NCI-H446 treated with DMSO at 0.1 percent for 48 hours (cell line): ENCODE data around the gene EIF3CL.
"Not testable (repeated sequence)": the region's sequence is repeated elsewhere in the genome, so short reads cannot be mapped to it uniquely, and the experiment has no call there.

Source experiments
- DNase-seq: peaks from one replicate; lab custom pipeline; 2025; lab: John Stamatoyannopoulos, UW

The EIF3CL gene, protein sequence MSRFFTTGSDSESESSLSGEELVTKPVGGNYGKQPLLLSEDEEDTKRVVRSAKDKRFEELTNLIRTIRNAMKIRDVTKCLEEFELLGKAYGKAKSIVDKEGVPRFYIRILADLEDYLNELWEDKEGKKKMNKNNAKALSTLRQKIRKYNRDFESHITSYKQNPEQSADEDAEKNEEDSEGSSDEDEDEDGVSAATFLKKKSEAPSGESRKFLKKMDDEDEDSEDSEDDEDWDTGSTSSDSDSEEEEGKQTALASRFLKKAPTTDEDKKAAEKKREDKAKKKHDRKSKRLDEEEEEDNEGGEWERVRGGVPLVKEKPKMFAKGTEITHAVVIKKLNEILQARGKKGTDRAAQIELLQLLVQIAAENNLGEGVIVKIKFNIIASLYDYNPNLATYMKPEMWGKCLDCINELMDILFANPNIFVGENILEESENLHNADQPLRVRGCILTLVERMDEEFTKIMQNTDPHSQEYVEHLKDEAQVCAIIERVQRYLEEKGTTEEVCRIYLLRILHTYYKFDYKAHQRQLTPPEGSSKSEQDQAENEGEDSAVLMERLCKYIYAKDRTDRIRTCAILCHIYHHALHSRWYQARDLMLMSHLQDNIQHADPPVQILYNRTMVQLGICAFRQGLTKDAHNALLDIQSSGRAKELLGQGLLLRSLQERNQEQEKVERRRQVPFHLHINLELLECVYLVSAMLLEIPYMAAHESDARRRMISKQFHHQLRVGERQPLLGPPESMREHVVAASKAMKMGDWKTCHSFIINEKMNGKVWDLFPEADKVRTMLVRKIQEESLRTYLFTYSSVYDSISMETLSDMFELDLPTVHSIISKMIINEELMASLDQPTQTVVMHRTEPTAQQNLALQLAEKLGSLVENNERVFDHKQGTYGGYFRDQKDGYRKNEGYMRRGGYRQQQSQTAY

DNA sequence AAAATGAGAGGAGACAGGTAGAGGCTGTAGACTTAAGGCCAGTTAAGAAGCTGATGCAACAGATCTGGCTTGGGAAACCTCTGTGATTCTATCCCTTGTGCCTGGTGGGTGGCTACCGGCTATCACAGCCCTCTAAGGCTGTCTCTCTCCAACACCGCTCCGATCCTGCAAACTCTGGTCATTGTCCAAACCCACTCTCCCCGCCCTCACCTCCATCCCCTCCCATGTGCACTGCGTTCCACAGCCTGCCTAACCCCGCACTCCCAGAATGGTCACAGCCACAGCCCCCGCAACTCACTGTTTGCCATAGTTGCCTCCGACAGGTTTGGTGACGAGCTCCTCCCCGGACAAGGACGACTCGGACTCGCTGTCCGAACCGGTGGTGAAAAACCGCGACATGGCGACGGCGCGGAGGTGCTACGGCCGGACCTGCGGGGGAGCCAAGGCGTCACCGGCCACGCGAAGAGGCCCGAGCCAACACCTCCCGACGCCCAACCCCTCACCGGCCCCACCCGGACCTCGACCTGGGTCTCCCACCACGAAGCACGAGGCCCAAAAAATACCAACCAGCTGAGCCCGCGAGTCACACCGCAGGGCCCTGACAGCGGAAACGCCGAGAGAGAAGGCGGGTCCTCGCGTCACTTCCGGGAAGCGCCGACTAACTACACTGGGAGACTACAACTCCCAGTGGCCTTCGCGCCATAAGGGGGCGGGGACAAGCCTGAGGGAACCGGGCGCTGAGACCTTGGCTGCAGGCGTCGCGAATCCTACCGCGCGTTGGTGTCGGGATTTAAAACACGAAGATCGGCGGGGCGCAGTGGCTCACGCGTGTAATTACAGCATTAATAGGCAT, at the start of gene EIF3CL:
EIF3CL (minus strand) TSS at position 622 of the 853 bp plus-strand sequence; CDS start at position 399, 223 bp downstream.
- DNase-seq, result not testable (repeated sequence)

DNA sequence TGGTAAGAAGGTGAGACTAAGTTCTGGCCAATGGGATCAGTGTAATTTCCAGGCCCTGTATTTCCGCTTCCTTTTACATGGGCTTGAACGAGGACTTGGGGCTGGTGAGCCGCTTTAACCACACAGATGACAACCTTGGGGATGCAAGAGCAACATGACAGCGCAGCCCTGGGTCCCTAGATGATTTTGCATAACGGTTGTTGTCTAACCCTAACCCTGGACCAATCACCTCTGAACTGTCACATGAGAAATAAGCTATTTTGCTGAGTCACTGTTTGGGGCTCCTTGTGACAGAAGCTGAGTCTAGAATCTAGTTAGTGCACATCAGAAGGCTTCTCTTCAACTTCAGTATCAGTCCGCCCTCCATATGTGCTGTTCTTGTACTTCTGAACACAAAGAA, 43.4 kb upstream of the EIF3CL start:
- DNase-seq, result not testable (repeated sequence)

DNA sequence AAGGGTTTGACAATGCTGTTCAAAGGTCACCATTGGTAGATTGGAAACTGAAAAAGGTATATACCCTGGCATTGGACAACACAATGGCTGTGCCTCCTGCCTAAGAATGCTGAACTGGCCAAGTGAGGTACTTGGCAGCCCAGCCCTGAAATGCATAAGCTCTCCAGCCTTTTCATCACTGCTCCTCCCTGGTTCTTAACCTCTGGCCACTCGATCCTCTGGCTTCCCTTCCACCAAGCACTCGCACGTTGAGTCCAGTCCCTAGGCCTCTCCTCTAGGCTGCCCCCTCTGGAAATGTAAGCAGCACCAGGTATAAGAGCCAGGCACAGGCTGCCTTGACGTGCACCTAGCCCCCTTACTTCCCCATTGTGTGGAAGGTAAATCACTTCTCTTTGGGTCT, 42.7 kb upstream of the EIF3CL start:
- DNase-seq, result not testable (repeated sequence)

DNA sequence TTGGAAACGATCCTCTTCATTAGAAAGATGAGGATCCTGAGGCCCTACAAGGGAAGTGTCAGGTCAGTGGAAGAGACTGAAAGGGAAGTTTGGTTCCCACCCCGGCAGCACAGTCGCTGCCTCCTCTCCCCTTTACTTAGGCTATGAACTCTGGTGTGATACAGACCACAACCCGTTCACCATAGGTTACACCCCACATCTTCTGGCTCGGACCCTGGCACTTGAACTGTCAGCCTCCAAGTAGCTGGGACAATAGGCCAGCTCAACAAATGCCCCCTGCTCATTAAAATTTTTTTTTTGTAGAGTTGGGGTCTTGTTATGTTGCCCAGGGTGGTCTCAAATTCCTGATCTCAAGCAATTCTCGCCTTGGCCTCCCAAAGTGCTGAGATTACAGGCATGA, 40.3 kb upstream of the EIF3CL start:
- DNase-seq, result not testable (repeated sequence)

DNA sequence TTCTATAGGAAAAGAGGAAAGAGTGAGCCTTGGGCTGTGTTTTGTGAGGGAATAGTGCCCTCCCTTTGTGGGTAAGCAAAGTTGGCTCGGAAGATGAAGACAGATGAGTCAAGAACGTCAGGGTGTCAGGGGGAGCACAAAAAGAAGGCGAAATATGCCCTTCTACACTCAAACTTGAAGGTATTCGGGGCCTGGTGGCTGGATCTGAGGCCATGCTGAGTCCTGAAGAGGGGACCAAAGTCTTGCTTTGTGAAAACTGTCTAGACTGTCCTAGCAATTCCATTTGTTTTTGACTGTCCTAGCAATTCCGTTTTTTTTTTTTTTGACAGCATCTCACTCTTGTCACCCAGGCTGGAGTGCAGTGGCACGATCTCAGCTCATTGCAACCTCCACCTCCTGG, 35.3 kb upstream of the EIF3CL start:
- not testable (repeated sequence) for DNase-seq

DNA sequence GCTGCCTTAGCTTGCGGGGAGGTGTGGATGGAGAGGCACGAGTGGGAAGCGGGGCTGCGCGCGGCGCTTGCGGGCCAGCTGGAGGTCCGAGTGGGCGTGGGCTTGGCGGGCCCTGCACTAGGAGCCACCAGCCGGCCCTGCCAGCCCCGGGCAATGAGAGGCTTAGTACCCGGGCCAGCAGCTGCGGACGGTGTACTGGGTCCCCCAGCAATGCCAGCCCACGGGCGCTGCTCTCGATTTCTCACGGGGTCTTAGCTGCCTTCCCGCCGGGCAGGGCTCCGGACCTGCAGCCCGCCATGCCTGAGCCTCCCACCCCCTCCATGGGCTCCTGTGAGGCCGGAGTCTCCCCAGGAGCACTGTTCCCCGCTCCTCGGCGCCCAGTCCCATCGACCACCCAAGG, 31.7 kb upstream of the EIF3CL start:
- not testable (repeated sequence) for DNase-seq

DNA sequence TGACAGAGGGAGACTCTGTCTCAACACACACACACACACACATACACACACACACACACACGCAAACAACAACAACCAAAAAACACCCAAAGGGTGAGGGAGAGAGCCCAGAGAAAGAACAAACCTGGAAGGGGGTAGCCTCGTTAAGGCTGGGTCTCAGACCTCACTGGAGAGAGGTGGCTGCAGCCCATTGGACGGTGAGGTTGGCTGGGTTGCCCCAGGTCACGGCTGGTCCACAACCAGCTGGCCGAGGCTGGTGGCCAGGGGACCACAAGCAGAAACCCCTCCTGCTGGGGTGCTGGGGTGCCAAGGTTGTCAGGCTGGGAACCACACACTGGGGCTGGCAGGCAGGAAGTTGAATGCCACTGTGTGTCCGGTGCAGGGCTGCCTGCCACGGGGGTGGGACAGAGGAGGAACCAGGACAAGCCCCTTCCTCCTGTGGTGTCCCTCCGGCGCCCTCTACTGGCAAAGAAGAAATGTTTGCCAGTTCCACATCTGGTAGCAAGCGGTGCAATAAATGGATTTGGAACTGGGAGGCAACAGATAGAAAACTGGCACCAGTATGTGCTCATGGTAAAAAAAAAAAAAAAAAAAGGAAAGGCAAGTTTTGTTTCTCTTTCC, 22.5 kb upstream of the EIF3CL start:
- DNase-seq, result not testable (repeated sequence)

DNA sequence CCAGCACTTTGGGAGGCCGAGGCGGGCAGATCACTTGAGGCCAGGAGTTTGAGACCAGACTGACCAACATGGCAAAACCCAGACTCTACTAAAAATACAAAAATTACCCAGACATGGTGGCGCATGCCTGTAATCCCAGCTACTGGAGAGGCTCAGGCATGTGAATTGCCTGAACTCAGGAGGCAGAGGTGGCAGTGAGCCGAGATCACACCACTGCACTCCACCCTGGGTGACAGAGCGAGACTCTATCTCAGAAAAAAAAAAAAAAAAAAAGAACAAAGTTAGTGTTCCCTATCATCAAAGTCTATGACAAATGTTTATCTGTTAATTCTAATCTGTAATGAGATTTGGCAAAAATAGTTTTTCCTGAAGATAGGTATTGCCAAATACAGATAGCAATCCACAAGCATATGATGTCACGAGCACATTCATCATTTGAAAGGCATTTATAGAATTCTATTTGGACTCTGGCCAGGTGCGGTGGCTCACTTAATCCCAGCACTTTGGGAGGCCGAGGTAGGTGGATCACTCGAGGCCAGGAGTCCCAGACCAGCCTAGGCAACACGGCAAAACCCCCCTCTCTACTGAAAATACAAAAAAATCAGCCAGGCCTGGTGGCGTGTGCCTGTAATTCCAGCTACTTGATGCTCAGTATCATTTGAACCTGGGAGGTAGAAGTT, 17.6 kb upstream of the EIF3CL start:
- DNase-seq, result not testable (repeated sequence)

DNA sequence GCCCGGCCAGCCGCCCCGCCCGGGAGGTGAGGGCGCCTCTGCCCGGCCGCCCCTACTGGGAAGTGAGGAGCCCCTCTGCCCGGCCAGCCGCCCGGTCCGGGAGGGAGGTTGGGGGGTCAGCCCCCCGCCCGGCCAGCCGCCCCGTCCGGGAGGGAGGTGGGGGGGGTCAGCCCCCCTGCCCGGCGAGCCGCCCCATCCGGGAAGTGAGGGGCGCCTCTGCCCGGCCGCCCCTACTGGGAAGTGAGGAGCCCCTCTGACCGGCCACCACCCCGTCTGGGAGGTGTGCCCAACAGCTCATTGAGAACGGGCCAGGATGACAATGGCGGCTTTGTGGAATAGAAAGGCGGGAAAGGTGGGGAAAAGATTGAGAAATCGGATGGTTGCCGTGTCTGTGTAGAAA, 13.4 kb upstream of the EIF3CL start:
- not testable (repeated sequence) for DNase-seq

DNA sequence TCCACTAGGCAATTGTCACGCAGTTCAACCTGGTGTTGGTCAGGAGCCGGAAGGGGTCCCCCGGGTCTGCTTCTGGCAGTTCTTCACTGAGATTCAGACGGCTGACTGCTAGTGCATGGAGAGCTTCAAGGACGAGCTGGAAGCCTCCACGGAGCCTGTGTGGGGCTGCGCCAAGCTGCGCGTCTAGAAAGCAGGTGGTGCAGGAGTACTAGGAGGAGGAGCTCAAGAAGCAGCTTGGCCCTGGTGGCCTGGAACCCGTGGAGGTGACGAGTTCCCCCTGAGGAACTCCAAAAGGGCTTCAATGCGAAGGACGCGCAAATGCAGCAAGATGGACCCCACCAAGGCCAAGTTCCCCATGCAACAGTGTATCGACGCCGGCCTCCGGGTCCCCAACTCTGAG, 10.9 kb upstream of the EIF3CL start:
- DNase-seq, result not testable (repeated sequence)

DNA sequence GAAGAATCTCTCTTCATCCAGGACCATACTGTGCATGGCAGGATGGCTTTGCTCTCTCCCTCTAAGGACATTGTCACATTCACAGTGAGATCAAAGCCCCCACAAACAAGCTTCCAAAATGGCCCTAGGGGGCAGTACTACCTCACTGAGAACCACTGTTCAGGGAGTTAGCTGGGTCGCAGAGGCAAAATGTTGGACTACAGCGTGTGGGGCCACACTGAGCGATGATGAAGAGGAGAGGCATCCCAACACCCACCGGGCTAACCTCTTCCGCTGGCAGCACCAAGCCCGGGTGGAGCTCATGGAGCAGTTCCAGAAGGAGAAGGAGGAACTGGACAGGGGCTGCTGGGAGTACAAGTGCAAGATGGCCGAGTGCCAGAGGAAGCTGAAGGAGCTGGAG, 9.9 kb upstream of the EIF3CL start:
- DNase-seq, result not testable (repeated sequence)

DNA sequence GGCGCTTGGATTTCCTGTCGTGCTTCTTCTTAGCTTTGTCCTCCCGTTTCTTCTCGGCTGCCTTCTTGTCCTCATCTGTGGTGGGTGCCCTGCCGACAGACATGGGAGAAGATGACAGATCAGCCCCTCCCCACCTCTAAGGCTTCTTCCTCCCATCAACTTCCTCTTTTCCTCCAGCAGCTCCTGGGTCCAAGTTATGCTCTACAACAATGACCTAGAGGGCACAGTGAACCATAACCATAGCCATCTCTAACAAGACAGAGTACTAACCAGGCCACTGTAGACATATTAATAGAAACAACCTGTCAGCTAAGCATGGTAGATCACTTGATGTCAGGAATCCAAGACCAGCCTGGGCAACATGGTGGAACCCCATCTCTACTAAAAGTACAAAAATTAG, 11.6 kb downstream of the EIF3CL start:
- DNase-seq, result not testable (repeated sequence)

DNA sequence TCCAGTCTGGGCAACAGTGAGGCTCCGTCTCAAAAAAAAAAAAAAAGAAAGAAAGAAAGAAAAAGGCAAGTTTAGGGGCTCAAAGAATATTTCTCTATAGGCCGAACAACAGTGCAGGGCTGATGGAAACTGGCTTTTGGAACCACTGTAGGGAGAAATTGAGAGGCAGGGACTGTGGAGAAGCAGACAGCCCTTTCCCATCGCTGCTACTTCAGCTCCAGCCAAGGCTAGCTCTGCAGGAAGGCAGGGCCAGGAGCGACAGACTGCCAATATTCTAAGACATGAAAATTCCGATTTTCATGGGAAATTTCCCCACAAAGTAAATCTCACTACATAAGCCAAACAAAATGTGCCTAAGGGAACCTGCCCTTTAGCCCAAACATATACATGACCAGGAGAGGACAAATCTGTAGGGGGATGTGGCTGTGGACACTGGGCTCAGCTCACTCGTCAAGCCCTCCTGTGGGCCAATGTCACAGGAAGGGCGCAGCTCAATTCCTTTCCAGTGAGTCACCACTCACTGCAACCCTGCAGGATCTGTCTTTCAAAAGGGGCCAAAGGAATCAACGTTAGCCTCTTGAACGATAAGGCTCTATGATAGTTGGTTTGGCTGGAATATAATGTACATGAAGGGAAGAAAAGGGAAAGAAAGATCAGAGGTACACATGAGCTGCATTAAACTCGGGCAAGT, 21.3 kb downstream of the EIF3CL start:
- not testable (repeated sequence) for DNase-seq

DNA sequence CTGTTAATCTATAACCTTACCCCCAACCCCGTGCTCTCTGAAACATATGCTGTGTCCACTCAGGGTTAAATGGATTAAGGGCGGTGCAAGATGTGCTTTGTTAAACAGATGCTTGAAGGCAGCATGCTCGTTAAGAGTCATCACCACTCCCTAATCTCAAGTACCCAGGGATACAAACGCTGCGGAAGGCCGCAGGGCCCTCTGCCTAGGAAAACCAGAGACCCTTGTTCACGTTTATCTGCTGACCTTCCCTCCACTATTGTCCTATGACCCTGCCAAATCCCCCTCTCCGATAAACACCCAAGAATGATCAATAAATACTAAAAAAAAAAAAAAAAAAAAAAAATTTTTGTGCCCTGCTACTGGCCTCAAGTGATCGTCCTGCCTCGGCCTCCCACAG, 25.8 kb downstream of the EIF3CL start:
- DNase-seq, result not testable (repeated sequence)

DNA sequence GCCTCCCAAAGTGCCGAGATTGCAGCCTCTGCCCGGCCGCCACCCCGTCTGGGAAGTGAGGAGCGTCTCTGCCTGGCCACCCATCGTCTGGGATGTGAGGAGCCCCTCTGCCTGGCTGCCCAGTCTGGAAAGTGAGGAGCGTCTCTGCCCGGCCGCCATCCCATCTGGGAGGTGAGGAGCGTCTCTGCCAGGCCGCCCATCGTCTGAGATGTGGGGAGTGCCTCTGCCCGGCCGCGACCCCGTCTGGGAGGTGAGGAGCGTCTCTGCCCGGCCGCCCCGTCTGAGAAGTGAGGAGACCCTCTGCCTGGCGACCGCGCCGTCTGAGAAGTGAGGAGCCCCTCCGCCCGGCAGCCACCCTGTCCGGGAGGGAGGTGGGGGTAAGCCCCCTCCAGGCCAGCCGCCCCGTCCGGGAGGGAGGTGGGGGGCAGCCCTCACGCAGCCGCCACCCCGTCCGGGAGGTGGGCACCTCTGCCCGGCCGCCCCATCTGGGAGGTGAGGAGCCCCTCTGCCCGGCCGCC, 26.5 kb downstream of the EIF3CL start:
- DNase-seq, result not testable (repeated sequence)

DNA sequence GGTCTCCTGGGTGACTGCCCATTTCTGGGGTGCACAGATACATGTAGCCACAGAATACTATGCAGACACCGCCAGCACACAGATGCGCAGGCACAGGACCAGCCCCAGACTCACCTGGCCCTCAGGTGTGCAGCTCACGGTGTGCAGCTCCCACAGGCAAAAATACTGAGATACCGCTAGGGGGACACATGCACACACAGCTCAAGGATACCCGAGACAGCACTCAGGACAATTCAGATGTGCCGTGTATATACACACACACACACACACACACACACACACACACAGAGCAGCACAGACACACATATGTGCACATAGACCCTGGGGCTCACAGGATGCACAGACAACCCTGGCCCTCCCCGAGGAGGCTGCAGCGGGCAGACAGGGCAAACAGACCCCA, 28.5 kb downstream of the EIF3CL start:
- not testable (repeated sequence) for DNase-seq

DNA sequence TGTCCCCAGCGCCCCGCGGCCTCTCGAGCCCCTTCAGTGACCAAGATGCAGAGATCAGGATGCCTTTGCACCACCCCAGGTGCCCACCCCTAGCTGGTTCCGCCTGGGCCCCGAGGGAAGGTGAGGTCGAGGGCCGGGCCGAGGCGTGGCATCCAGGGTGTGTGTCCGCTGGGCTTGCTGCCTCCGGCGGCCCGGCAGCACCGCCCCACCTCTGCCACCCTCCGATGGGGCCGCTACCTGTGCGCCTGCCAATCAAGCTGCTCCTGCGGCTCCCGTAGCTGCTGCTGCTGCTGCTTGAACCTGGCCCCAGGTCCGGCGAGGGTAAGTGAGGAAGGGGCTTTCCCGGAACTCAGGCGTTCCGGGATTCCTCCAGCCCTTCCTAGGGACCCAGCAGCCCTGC, 29.4 kb downstream of the EIF3CL start:
- not testable (repeated sequence) for DNase-seq

DNA sequence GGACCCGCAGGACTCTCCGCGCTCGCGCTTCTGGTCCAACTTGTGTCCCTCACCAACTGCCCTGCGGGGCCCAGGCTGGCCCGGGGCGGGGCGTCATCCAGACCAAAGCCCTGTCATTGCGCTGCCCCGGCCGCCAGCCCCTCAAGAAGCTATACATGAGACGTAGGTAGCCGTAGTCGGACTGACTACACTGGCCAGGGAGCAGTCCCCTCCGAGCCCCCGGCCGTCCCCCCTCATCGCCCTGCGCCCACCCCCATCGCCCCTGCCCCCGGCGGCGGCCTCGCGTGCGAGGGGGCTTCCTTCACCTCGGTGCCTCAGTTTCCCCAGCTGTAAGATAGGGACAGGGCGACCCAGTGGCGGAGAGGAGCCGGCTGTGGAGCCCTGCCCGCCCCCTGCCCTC, 35.7 kb downstream of the EIF3CL start:
- DNase-seq, result not testable (repeated sequence)

DNA sequence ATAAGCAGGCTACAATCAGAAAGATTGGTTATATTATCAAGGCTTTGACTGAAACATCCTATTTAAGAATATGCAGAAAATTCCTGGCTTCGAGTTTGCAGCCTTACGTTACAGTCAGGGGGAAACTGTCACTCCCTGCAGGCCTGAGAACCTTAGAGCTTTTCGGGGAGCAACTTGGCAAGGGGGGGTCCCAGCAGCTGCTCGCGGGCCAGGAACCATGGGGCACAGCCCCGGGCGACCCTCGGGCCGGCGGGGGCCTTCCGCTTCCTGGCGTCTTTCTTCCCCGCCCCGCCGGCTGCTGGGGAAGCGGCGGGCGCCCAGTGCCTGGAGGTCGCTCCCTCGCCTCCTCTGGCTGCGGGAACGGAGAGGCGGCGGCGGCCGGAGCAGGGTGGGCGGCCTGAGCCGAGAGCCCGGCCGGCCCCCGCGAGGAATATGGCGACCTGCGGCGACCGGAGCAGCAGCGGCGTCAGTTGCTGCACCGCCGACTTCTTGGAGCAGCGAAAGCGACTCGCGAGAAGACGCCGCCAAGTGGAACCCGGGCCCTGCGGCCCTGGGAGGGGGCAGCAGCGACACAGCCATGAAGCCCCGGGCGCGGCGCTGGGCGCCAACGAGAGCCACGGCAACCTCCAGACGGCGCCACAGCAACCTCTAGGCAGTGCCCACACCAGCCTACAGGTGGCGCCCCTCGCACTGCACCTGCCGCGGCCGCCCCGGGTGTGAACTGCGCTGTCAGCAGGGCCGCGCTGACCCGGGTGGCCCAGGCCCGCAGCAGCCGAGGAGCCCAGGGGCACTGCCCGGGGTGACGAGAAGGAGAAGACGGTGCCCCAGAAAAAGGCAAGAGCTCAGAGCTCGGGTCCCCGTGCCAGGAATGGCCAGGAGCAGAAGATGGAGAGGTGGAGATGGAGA, 39.1 kb downstream of the EIF3CL start:
- DNase-seq, result not testable (repeated sequence)
